H1 (cell line): ENCODE data around the gene TTK. TPM values are rescaled to one million over a fixed set of nuclear protein-coding genes. Genes with fewer than 3 reads are reported as not detected.

Source experiments
- BRCA1 ChIP-seq: IDR thresholded peaks from 2 replicates; pipeline ENCODE4 v1.6.1; 2012; ENCODE audit warnings: low read depth, low read length, improper control_type of control experiment
- PHF8 ChIP-seq: fragments of 200-600 bp; sonication (generic); conservative IDR thresholded peaks from 2 replicates; pipeline ENCODE4 v1.7.1; 2012; ENCODE audit warnings: low read depth, mild to moderate bottlenecking, inconsistent platforms, low read length, moderate library complexity
- RAD21 ChIP-seq, 2 experiments: IDR thresholded peaks in 1 of 2; conservative IDR thresholded peaks in 1 of 2; 2 replicates each; pipeline ENCODE4 v1.6.1; 2011; ENCODE audit warnings: low read depth in 2 of 2, low read length in 2 of 2, improper control_type of control experiment in 1 of 2, inconsistent platforms in 1 of 2, mild to moderate bottlenecking in 1 of 2, moderate library complexity in 1 of 2
- ZNF274 ChIP-seq: IDR thresholded peaks from 2 replicates; pipeline ENCODE4 v1.7.0; 2012; ENCODE audit warnings: low read length, borderline replicate concordance; ENCODE audit errors: extremely low read depth
- polyA plus RNA-seq, 7 experiments: library from polyadenylated mRNA; depleted of rRNA in 3 of 7; stranded (reverse) in 5 of 7; unstranded in 2 of 7; fragments of >200 nt in 5 of 7; fragments of 200-250 nt in 2 of 7; gene quantifications; 1 replicate in 5 of 7; 2 replicates in 1 of 7; 4 replicates in 1 of 7; pipeline versions ENCODE4 v1.2.1 to v1.2.3, GENCODE V29; 2011 to 2013; ENCODE audit warnings: missing spikeins in 2 of 7, mixed read lengths in 2 of 7
- total RNA-seq: library from RNA; stranded (reverse); fragmentation: NEBNext Ultra II Directional; extraction: Animal tissue kit (Norgen Biotek cat#: 25700); gene quantifications from 2 replicates; pipeline ENCODE4 v1.2.1, GENCODE V29; 2021

The TTK gene
- total and polyA plus RNA-seq, 2 of the 8 experiments (the other 6 are each of a cell fraction or from before 2014, with no cell fraction given), result 11.9 to 63.2 TPM

GRCh38 chr6:80021131-80021530 lies 16.7 kb downstream of the TTK start (continued):
- TF ChIP-seq PHF8 (no peak), ZNF274 (no peak), RAD21 (IDR thresholded peaks at IDR 0.05 in 1 of 2, conservative IDR thresholded peaks at IDR 0.05 in 1 of 2; ENCODE audit: low read depth in 2 of 2, low read length in 2 of 2) (no peak), BRCA1 (no peak)
